Measurements from ENCODE around the gene UXS1.

The UXS1 gene

GRCh38 chr2:106116248-106116647 lies 77.9 kb downstream of the UXS1 start:
- H3K4me3 ChIP-seq (ENCODE audit: low read depth, low read length): no peak overlapping the region
- ChIA-PET POLR2A (no interaction called here), CTCF (no interaction called here)
- DNase-seq (ENCODE audit: low read depth, low spot score): no peak
- TF ChIP-seq CTCF (IDR thresholded peaks at IDR 0.05; ENCODE audit: insufficient read depth, low read length, missing control alignments): no peak

GRCh38 chr2:106115665-106116064 lies 78.4 kb downstream of the UXS1 start:
- TF ChIP-seq CTCF (IDR thresholded peaks at IDR 0.05; ENCODE audit: insufficient read depth, low read length, missing control alignments): no peak
- no peak overlapping the region for H3K4me3 ChIP-seq (ENCODE audit: low read depth, low read length)
- ChIA-PET CTCF (no interaction called here), POLR2A (no interaction called here)
- DNase-seq (ENCODE audit: low read depth, low spot score): no peak

GRCh38 chr2:106115250-106115649 lies 78.9 kb downstream of the UXS1 start:
- ChIA-PET POLR2A (no interaction called here), CTCF (interaction anchor here (2.1 kb wide), 1 partner anchor 10 kb away, joined by 10 read pairs; no protein-coding TSS in a partner anchor)
- no peak for TF ChIP-seq CTCF (IDR thresholded peaks at IDR 0.05; ENCODE audit: insufficient read depth, low read length, missing control alignments)
- no peak for DNase-seq (ENCODE audit: low read depth, low spot score)
- H3K4me3 ChIP-seq (ENCODE audit: low read depth, low read length): no peak overlapping the region

GRCh38 chr2:106114166-106114565 lies 79.9 kb downstream of the UXS1 start:
- ChIA-PET POLR2A (no interaction called here), CTCF (interaction anchor here (1.7 to 2.1 kb wide), 2 partner anchors 9 to 11 kb away, joined by 5 to 10 read pairs; no protein-coding TSS in a partner anchor)
- no peak for DNase-seq (ENCODE audit: low read depth, low spot score)
- no peak for TF ChIP-seq CTCF (IDR thresholded peaks at IDR 0.05; ENCODE audit: insufficient read depth, low read length, missing control alignments)
- no peak overlapping the region for H3K4me3 ChIP-seq (ENCODE audit: low read depth, low read length)

GRCh38 chr2:106113361-106113966 lies 80.6 kb downstream of the UXS1 start:
- no peak for TF ChIP-seq CTCF (IDR thresholded peaks at IDR 0.05; ENCODE audit: insufficient read depth, low read length, missing control alignments)
- DNase-seq (ENCODE audit: low read depth, low spot score): no peak
- POLR2A ChIA-PET: no interaction called here
- no peak overlapping the region for H3K4me3 ChIP-seq (ENCODE audit: low read depth, low read length)
- CTCF ChIA-PET: interaction anchor here (1.7 to 2.1 kb wide), 2 partner anchors 9 to 11 kb away, joined by 5 to 10 read pairs; no protein-coding TSS in a partner anchor

- TF ChIP-seq CTCF (IDR thresholded peaks at IDR 0.05; ENCODE audit: insufficient read depth, low read length, missing control alignments): no peak
- ChIA-PET CTCF (interaction anchor here (1.5 kb wide), 1 partner anchor 431 kb away, joined by 3 read pairs; no protein-coding TSS in a partner anchor), POLR2A (no interaction called here)
- no peak overlapping the region for H3K4me3 ChIP-seq (ENCODE audit: low read depth, low read length)
- DNase-seq (ENCODE audit: low read depth, low spot score): no peak
Measured at GRCh38 chr2:106111882-106112571, 82.1 kb downstream of the UXS1 start.
